Upper lobe of left lung (tissue), 6 donors: Measurements from ENCODE around the gene CHCHD6. TPM values are rescaled to one million over a fixed set of nuclear protein-coding genes. Genes with fewer than 3 reads are reported as not detected.
A peak's percentile ranks its signal among the peaks of the same experiment; 100 is the strongest.

ENCODE experiments used
- ATAC-seq, 2 donors: fragments of 200-7000 bp; cut with Tn5 transposase; one replicate each; pipeline ENCODE4 v1.9.1; 2022; ENCODE audit warnings: mild to moderate bottlenecking in 2 of 2, moderate library complexity in 2 of 2; ENCODE audit not compliant: low FRiP score in 2 of 2
- DNase-seq, 2 donors: peaks; one replicate each; pipeline ENCODE4 v3.0.0-alpha.2; 2019 to 2020
- H3K27ac ChIP-seq, 4 donors: fragments of 200-600 bp; sonication (generic); one replicate each; pipeline ENCODE4 v1.5.1; 2016 to 2019
- H3K27me3 ChIP-seq, 4 donors: fragments of 200-600 bp; sonication (generic); one replicate each; pipeline ENCODE4 v1.5.1; 2017 to 2019
- H3K36me3 ChIP-seq, 4 donors: fragments of 200-600 bp; sonication (generic); one replicate each; pipeline ENCODE4 v1.5.1; 2016 to 2019
- H3K4me1 ChIP-seq, 4 donors: fragments of 200-600 bp; sonication (generic); one replicate each; pipeline ENCODE4 v1.5.1; 2018 to 2019
- H3K4me3 ChIP-seq, 4 donors: fragments of 200-600 bp; sonication (generic); one replicate each; pipeline ENCODE4 v1.5.1; 2017 to 2019; ENCODE audit warnings: mild to moderate bottlenecking in 2 of 4, moderate library complexity in 1 of 4
- H3K9me3 ChIP-seq, 4 donors: fragments of 200-600 bp; sonication (generic); one replicate each; pipeline ENCODE4 v1.5.1; 2018 to 2019
- EP300 ChIP-seq, 4 donors: sonication (generic); formaldehyde crosslinking; IDR thresholded peaks; one replicate each; pipeline ENCODE4 v1.5.1; 2017; ENCODE audit warnings: antibody characterized with exemption in 4 of 4, control low read depth in 2 of 4
- POLR2A ChIP-seq, 4 donors: fragments of 450-650 bp; IDR thresholded peaks; one replicate each; pipeline ENCODE4 v1.5.1; 2016 to 2017; ENCODE audit warnings: antibody characterized with exemption in 4 of 4, mild to moderate bottlenecking in 2 of 4
- POLR2AphosphoS5 ChIP-seq, 2 donors: sonication (generic); formaldehyde crosslinking; IDR thresholded peaks; one replicate each; pipeline ENCODE4 v1.5.1; 2017; ENCODE audit warnings: antibody characterized with exemption in 2 of 2
- WGBS, 2 donors: methylation state at CpG; one replicate each; pipeline ENCODE4 v1.1.5; 2017 to 2018; 5-methylcytosine and 5-hydroxymethylcytosine counted together
- total RNA-seq, 6 donors: library from RNA; depleted of rRNA in 4 of 6; stranded (reverse); fragments of >200 nt in 4 of 6; gene quantifications; one replicate each; pipeline versions ENCODE4 v1.1.0 to v1.2.1, GENCODE V29; 2016 to 2021
- TF ChIP-seq, protein P1 (sequence below), 6 experiments: fragments of 450-650 bp in 4 of 6; fragments of 200-600 bp in 2 of 6; sonication (generic) in 2 of 6; IDR thresholded peaks; one replicate each; pipeline ENCODE4 v1.5.1; 2016 to 2019; ENCODE audit warnings: antibody characterized with exemption in 6 of 6
- donor health status: DM: no; HTN: no; CAD: no; lungs with moderate emphysema.
- donor health status: DM: no; HTN: yes; CAD: no; lungs with severe emphysema.

Gene CHCHD6
- total RNA-seq, 6 donors from 2014 or later, result 16.6 to 35.6 (median 21.8) TPM

DNA sequence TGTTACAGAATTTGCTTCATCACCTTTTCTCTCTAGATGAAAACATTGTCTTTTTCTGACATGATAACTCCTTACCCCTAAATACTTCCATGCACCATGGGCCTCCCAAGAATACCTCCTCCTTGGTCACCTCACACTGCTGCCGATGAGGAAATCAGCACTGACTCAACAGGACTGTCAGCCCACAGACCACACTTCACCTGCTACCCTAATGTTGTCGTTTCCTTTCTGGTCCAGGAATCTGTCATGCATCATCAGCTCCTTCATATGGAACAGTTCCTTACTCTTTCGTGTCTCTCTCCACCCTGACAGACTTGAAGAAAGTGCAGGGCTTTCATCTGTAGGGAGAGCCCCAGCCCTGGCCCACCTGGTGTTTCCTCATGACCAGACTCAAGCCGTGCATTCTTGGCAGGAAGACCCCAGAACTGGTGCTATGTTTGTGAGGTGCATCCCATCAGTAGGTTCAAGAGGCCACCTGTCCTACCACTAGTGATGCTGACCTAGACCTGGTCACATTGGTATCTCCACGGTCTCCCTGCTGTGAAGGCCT is 237.8 kb downstream of the CHCHD6 start:
- no peak for DNase-seq
- TF ChIP-seq POLR2A (IDR thresholded peaks at IDR 0.05), result no peak
- TF ChIP-seq, protein P1, sequence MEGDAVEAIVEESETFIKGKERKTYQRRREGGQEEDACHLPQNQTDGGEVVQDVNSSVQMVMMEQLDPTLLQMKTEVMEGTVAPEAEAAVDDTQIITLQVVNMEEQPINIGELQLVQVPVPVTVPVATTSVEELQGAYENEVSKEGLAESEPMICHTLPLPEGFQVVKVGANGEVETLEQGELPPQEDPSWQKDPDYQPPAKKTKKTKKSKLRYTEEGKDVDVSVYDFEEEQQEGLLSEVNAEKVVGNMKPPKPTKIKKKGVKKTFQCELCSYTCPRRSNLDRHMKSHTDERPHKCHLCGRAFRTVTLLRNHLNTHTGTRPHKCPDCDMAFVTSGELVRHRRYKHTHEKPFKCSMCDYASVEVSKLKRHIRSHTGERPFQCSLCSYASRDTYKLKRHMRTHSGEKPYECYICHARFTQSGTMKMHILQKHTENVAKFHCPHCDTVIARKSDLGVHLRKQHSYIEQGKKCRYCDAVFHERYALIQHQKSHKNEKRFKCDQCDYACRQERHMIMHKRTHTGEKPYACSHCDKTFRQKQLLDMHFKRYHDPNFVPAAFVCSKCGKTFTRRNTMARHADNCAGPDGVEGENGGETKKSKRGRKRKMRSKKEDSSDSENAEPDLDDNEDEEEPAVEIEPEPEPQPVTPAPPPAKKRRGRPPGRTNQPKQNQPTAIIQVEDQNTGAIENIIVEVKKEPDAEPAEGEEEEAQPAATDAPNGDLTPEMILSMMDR (IDR thresholded peaks at IDR 0.05), result no peak
- no peak for TF ChIP-seq EP300 (IDR thresholded peaks at IDR 0.05)
- TF ChIP-seq POLR2AphosphoS5 (IDR thresholded peaks at IDR 0.05), result no peak
- H3K9me3 ChIP-seq, result no peaks in the 10 kb centered on the region
- 85 to 97% methylated on average over 5 of the region's 5 CpGs for WGBS, 2 donors
- H3K4me3 ChIP-seq, result no peak overlapping the region
- ATAC-seq, result no peak
- H3K27me3 ChIP-seq, result no peaks in the 10 kb centered on the region
- H3K4me1 ChIP-seq, result peaks cover 0 to 13% (median 1%) of the 10 kb centered on the region in 4 donors
- H3K36me3 ChIP-seq, result no peaks in the 10 kb centered on the region
- no peak overlapping the region for H3K27ac ChIP-seq

DNA sequence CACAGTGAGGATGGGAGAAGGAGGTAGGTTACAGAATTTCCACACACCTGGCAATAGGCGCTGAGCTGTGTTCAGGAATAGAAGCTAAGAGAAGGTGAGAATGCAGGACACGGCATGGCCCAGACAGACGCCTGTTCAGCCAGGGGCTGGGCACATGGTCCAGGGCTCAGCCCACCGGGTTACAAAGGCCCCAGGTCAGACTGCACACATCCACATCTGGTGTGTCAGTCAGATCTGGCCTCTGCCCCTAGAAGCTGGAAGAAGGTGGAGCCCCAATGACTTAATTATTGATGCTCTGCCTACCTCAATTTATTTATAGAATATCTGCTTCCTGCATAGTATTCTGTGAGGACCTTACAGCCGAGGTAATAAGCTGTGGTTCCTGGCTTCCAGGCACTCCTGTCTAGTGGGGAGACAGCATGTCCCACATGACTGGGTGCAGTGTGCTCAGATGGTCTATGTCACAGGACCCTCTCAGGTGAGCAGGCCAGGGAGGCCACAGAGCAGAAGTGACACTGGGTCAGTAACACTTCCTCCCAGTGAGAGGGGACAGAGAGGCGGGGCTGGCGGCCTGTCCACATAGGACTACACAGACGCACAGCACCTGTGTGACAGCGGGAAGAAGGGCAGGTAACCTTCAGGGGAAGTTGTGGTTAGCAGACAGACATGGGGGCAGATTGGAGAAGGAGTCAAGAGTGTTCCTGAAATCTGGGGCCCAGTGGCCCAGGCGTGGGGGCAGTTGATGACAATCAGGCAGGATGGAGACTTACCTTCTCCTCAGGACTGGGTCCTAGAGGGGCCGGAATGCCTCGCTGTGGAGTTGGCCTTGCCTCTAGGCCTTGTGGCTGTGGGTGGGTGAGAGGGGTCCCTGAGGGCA is 240.3 kb downstream of the CHCHD6 start:
- H3K27me3 ChIP-seq, result no peaks in the 10 kb centered on the region
- H3K27ac ChIP-seq, result no peak overlapping the region
- no peaks in the 10 kb centered on the region for H3K36me3 ChIP-seq
- H3K9me3 ChIP-seq, result no peaks in the 10 kb centered on the region
- 90 to 98% methylated on average over 12 of the region's 12 CpGs for WGBS, 2 donors
- DNase-seq (no peak), ATAC-seq (peak in 1 of 2 donors; percentile 7)
- TF ChIP-seq POLR2A (IDR thresholded peaks at IDR 0.05), result no peak
- no peak for TF ChIP-seq POLR2AphosphoS5 (IDR thresholded peaks at IDR 0.05)
- TF ChIP-seq EP300 (IDR thresholded peaks at IDR 0.05), result no peak
- TF ChIP-seq, protein P1 (IDR thresholded peaks at IDR 0.05), result no peak
- peaks cover 0 to 3% (median 0%) of the 10 kb centered on the region in 4 donors for H3K4me1 ChIP-seq
- no peak overlapping the region for H3K4me3 ChIP-seq

DNA sequence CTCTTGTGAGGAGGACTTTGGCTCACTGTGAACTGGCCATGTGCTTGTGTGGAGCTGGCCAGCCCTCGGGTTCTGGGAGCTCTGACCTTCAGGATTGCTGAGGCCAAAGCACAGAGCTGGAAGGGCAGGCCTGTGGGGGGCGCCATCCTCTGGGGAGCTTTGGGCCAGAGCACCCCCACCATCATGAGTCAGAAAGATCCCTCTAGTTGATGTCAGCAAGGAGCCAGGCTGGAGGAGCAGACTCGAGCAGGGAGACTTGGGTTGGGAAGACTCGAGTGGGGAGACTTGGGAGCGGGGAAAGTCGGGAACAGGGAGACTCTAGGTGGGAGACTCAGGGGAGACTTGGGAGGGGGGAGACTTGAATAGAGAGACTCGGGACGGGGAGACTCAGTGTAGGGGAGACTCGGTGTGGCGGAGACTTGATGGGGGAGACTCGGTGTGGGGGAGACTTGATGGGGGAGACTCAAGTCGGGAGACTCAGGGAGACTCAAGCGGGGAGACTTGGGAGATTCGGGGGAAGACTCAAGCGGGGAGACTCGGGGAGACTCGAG is 241.2 kb downstream of the CHCHD6 start:
- TF ChIP-seq POLR2AphosphoS5 (IDR thresholded peaks at IDR 0.05) (no peak), POLR2A (IDR thresholded peaks at IDR 0.05) (no peak), EP300 (IDR thresholded peaks at IDR 0.05) (no peak)
- TF ChIP-seq, protein P1 (IDR thresholded peaks at IDR 0.05), result no peak
- H3K36me3 ChIP-seq, result no peaks in the 10 kb centered on the region
- H3K4me1 ChIP-seq, result peaks cover 0 to 3% (median 0%) of the 10 kb centered on the region in 4 donors
- ATAC-seq (no peak), DNase-seq (no peak)
- 93 to 95% methylated on average over 16 to 17 of the region's 17 CpGs for WGBS, 2 donors
- no peaks in the 10 kb centered on the region for H3K27me3 ChIP-seq
- no peak overlapping the region for H3K4me3 ChIP-seq
- H3K27ac ChIP-seq, result no peak overlapping the region
- no peaks in the 10 kb centered on the region for H3K9me3 ChIP-seq

DNA sequence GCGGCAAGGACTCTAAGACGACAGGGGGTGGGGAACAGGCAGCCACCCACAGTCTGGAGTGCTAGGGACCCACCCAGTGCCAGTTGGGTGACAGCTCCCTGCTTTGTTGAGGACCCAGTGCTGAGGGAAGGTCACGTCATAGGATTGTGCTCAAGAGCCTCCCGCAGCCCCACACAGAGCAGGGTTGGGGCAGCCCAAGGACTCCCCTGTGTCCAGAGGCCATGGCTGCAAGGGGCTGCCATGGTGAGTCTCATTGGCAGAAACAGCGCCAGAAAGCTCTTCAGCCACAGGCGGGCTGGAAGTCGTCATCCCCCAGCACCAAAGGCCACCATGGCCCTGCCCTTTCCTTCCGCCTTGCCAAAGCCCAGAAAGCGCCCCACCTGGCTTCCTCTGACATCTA is 241.9 kb downstream of the CHCHD6 start:
- ATAC-seq (peak; percentile 7 to 37), DNase-seq (no peak)
- Histone ChIP-seq H3K4me3 (no peak overlapping the region), H3K27me3 (no peaks in the 10 kb centered on the region), H3K9me3 (no peaks in the 10 kb centered on the region), H3K4me1 (peaks cover 0 to 3% (median 0%) of the 10 kb centered on the region in 4 donors), H3K27ac (no peak overlapping the region), H3K36me3 (no peaks in the 10 kb centered on the region)
- no peak for TF ChIP-seq EP300 (IDR thresholded peaks at IDR 0.05)
- WGBS, 2 donors, result 93% methylated on average over 8 to 9 of the region's 9 CpGs

DNA sequence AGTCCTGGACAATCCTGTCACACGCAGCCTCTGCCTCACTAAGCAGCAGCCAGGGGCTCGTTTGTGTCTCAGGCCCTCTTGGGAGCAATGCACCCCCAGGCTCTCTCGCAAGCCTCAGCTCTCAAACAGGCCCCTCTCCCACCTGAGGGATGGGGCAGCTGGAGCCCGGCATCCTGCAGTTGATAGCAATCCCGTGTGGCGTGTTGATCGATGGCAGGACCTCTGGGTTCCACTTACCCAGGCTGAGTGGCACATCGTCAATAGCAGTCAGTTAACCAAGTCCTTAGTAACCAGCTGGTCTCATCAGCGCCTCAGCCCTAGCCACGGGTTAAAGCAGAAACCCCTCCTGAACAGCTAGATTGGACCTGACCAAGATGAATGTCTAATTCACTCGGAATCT is 242.4 kb downstream of the CHCHD6 start:
- Histone ChIP-seq H3K27ac (no peak overlapping the region), H3K27me3 (no peaks in the 10 kb centered on the region), H3K9me3 (no peaks in the 10 kb centered on the region), H3K4me1 (peaks cover 0 to 3% (median 0%) of the 10 kb centered on the region in 4 donors), H3K4me3 (no peak overlapping the region), H3K36me3 (no peaks in the 10 kb centered on the region)
- ATAC-seq (no peak), DNase-seq (no peak)
- TF ChIP-seq POLR2AphosphoS5 (IDR thresholded peaks at IDR 0.05) (no peak), EP300 (IDR thresholded peaks at IDR 0.05) (no peak), POLR2A (IDR thresholded peaks at IDR 0.05) (no peak)
- TF ChIP-seq, protein P1 (IDR thresholded peaks at IDR 0.05), result no peak
- WGBS, 2 donors, result 94 to 95% methylated on average over 6 to 11 of the region's 11 CpGs
